Left ventricle myocardium superior (tissue), 1 donor: ENCODE results near the gene PCDHA6. TPM values are rescaled to one million over a fixed set of nuclear protein-coding genes. Genes with fewer than 3 reads are reported as not detected.
"Not testable (repeated sequence)": the region's sequence is repeated elsewhere in the genome, so short reads cannot be mapped to it uniquely, and the experiment has no call there.

Experiments used
- ATAC-seq: fragments of 200-7000 bp; cut with Tn5 transposase; one replicate; pipeline ENCODE4 v1.9.1; 2020; ENCODE audit warnings: mild to moderate bottlenecking, moderate library complexity
- DNase-seq: peaks from one replicate; pipeline ENCODE4 v3.0.0-alpha.2; 2020
- intact Hi-C: fragments of 100-400 bp; cut with micrococcal nuclease; formaldehyde crosslinking; loops from one replicate; pipeline ENCODE4 v1.11.0; 2022
- long read RNA-seq: library from polyadenylated mRNA; unstranded; transcript quantifications from one replicate; pipeline ENCODE4 v2.0.0, GENCODE V29; 2021
- total RNA-seq: library from RNA; stranded (reverse); fragmentation: NEBNext Ultra II Directional; extraction: Animal tissue kit (Norgen Biotek cat#: 25700); gene quantifications from one replicate; pipeline ENCODE4 v1.2.1, GENCODE V29; 2021
- donor health status: DM: no; HTN: yes; CAD: no; lungs with severe emphysema.

The PCDHA6 gene, protein sequence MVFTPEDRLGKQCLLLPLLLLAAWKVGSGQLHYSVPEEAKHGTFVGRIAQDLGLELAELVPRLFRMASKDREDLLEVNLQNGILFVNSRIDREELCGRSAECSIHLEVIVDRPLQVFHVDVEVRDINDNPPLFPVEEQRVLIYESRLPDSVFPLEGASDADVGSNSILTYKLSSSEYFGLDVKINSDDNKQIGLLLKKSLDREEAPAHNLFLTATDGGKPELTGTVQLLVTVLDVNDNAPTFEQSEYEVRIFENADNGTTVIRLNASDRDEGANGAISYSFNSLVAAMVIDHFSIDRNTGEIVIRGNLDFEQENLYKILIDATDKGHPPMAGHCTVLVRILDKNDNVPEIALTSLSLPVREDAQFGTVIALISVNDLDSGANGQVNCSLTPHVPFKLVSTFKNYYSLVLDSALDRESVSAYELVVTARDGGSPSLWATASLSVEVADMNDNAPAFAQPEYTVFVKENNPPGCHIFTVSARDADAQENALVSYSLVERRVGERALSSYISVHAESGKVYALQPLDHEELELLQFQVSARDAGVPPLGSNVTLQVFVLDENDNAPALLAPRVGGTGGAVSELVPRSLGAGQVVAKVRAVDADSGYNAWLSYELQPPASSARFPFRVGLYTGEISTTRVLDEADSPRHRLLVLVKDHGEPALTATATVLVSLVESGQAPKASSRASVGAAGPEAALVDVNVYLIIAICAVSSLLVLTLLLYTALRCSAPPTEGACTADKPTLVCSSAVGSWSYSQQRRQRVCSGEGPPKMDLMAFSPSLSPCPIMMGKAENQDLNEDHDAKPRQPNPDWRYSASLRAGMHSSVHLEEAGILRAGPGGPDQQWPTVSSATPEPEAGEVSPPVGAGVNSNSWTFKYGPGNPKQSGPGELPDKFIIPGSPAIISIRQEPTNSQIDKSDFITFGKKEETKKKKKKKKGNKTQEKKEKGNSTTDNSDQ
- not detected for total RNA-seq
- long read RNA-seq: 0 reads

DNA sequence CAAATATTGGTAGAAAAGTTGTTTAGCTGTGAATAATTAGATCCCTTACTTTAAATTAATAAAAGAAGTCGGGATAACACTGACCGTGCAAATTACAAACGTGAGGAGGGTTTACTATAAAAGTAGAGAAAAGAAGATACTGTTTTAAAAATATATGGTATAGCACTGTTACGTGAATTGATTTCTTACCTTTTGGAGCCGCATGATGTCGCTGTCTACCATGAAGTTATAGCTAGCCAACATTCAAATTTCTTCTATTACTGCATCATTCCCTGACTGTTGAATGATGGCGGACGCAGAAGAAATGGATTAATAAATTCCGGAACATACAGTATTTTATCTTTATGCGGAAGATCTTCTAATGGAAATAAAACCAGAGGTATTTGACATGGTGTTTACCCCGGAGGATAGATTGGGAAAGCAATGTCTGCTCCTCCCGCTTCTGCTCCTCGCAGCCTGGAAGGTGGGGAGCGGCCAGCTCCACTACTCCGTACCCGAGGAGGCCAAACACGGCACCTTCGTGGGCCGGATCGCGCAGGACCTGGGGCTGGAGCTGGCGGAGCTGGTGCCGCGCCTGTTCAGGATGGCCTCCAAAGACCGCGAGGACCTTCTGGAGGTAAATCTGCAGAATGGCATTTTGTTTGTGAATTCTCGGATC is at the start of gene PCDHA6:
TSS of gene PCDHA6 (plus strand) at position 257 of the 658 bp plus-strand sequence. CDS start at position 389, 132 bp downstream.
- ATAC-seq (no peak), DNase-seq (no peak)
- intact Hi-C loops: no loop called here

DNA sequence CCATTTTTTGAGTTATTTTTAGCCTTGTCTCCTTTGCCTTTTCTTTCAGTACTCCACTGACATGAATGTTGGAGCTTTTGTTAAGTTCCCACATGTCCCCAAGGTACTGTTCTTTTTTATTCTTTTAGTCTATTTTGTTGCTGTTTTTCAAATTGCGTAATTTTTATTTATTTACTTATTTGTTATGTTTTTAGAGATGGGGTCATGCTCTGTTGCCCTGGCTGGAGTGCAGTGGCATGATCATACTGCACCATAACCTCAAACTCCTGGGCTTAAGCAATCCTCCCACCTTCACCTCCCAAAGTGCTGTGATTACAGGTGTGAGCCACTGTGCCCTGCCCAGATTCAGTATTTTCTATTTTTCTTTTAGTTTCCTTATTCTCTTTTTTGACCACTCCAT is 47.2 kb upstream of the PCDHA6 start:
- intact Hi-C loops: no loop called here
- DNase-seq: no peak

DNA sequence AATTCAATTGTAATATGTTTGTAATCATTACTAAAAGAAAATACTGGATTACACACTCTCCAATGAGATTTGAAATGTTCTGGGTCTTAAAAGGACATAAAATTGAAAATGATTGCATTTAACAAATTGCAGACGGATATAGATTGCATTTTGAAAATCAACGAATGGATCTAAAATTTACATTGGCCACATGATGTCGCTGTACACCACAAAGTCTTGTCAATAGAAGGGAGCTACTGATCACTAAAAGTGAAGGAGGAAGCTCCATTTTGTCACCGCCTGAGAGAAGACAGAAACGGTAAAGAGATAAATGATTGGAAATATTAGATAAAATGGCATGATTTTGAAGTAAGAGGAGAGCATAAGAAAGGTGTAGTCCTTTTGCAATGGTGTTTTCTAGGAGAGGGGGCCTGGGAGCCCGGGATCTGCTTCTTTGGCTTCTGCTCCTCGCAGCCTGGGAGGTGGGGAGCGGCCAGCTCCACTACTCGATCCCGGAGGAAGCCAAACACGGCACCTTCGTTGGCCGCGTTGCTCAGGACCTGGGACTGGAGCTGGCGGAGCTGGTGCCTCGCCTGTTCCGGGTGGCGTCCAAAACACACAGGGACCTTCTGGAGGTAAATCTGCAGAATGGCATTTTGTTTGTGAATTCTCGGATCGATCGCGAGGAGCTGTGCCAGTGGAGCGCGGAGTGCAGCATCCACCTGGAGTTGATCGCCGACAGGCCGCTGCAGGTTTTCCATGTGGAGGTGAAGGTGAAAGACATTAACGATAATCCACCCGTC is 41.7 kb upstream of the PCDHA6 start, which contains the start of gene PCDHA1:
TSS of gene PCDHA1 (plus strand) at position 236 of the 782 bp plus-strand sequence.
- DNase-seq (no peak), ATAC-seq (no peak)
- intact Hi-C loops: no loop called here

More for the DNA sequence above, 47.2 kb upstream of the PCDHA6 start:
- ATAC-seq: no peak

DNA sequence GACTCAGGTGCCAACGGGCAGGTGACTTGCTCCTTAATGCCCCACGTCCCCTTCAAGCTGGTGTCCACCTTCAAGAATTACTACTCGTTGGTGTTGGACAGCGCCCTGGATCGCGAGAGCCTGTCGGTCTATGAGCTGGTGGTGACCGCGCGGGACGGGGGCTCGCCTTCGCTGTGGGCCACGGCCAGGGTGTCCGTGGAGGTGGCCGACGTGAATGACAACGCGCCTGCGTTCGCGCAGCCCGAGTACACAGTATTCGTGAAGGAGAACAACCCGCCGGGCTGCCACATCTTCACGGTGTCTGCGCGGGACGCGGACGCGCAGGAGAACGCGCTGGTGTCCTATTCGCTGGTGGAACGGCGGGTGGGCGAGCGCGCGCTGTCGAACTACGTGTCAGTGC is 40.3 kb upstream of the PCDHA6 start:
- intact Hi-C loops, ATAC-seq, DNase-seq: not testable (repeated sequence)

DNA sequence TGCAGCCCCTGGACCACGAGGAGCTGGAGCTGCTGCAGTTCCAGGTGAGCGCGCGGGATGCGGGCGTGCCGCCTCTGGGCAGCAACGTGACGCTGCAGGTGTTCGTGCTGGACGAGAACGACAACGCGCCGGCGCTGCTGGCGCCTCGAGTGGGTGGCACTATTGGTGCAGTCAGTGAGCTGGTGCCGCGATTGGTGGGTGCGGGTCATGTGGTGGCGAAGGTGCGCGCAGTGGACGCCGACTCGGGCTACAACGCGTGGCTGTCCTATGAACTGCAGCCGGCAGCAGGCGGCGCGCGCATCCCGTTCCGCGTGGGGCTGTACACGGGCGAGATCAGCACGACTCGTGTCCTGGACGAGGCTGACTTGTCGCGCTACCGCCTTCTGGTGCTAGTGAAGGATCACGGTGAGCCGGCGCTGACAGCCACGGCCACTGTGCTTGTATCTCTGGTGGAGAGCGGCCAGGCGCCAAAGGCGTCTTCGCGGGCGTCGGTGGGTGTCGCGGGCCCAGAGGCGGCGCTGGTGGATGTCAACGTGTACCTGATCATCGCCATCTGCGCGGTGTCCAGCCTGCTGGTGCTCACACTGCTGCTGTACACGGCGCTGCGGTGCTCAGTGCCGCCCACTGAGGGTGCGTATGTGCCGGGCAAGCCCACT is 39.8 kb upstream of the PCDHA6 start:
- DNase-seq, ATAC-seq, intact Hi-C loops: not testable (repeated sequence)

DNA sequence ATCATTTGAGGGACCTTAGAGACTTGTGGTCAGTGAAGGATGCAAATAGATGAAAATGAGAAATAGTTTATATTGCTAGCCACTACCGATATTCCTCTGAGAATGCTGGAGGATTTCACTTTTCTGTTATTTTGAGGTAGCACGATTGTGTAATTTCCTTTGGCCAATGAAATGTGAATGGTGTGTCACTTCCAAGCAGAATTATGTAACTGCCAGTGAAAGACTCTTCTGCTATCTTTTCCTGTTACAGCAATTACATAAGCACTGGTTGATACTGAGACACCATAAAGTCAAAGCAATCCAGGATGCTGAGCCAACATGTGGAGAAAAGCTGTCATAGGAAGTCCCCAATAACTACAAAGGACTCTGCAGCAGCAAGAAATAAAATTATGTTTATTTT is 36.7 kb upstream of the PCDHA6 start:
- intact Hi-C loops: no loop called here
- ATAC-seq (no peak), DNase-seq (no peak)

DNA sequence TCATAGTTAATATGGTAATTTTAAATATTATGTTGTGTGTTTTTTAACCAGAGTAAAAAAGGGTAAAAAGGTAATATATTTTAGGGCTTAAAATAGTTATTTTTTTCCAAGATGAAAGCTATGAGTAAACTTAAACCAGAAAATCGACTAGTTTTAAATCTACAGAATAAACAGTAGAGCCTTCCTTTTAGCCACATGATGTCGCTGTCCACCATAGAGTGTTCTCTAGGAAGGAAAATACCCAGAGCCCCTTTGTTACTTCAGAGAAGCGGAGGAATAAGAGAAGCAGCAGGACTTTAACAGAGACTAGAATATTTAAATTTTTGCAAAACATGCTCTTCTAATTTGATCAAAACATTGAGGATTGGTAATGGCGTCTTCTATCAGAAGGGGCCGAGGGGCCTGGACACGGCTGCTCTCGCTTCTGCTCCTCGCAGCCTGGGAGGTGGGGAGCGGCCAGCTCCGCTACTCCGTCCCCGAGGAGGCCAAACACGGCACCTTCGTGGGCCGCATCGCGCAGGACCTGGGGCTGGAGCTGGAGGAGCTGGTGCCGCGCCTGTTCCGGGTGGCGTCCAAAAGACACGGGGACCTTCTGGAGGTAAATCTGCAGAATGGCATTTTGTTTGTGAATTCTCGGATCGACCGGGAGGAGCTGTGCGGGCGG is 33.0 kb upstream of the PCDHA6 start, which contains the start of gene PCDHA2:
TSS of gene PCDHA2 (plus strand) at position 258 of the 664 bp plus-strand sequence.
- ATAC-seq (no peak), DNase-seq (no peak)
- intact Hi-C loops: no loop called here

DNA sequence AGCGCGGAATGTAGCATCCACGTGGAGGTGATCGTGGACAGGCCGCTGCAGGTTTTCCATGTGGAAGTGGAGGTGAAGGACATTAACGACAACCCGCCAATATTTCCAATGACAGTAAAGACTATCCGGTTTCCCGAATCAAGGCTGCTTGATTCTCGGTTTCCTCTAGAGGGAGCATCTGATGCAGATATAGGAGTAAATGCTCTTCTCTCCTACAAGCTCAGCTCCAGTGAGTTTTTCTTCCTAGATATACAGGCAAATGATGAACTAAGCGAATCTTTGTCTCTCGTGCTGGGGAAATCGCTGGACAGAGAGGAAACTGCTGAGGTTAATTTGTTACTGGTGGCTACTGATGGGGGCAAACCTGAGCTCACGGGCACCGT is 32.5 kb upstream of the PCDHA6 start:
- ATAC-seq (no peak), DNase-seq (no peak)
- intact Hi-C loops: no loop called here

DNA sequence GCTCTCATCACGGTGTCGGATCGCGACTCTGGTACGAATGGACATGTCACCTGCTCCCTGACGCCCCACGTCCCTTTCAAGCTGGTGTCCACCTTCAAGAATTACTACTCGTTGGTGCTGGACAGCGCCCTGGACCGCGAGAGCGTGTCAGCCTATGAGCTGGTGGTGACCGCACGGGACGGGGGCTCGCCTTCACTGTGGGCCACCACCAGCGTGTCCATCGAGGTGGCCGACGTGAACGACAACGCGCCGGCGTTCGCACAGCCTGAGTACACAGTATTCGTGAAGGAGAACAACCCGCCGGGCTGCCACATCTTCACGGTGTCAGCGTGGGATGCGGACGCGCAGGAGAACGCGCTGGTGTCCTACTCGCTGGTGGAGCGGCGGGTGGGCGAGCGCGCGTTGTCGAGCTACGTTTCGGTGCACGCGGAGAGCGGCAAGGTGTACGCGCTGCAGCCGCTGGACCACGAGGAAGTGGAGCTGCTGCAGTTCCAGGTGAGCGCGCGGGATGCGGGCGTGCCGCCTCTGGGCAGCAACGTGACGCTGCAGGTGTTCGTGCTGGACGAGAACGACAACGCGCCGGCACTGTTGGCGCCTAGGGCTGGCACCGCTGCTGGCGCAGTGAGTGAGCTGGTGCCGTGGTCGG is 31.6 kb upstream of the PCDHA6 start:
- ATAC-seq: not testable (repeated sequence)

DNA sequence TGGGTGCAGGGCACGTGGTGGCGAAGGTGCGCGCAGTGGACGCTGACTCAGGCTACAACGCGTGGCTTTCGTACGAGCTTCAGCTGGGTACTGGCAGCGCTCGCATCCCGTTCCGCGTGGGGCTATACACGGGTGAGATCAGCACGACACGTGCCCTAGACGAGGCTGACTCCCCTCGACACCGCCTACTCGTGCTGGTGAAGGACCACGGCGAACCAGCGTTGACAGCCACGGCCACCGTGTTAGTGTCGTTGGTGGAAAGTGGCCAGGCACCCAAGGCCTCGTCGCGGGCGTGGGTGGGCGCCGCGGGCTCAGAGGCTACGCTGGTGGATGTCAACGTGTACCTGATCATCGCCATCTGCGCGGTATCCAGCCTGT is 31.1 kb upstream of the PCDHA6 start:
- no peak for DNase-seq
- intact Hi-C loops: no loop called here
- no peak for ATAC-seq

More for the DNA sequence above, 31.6 kb upstream of the PCDHA6 start:
- intact Hi-C loops, DNase-seq: not testable (repeated sequence)

DNA sequence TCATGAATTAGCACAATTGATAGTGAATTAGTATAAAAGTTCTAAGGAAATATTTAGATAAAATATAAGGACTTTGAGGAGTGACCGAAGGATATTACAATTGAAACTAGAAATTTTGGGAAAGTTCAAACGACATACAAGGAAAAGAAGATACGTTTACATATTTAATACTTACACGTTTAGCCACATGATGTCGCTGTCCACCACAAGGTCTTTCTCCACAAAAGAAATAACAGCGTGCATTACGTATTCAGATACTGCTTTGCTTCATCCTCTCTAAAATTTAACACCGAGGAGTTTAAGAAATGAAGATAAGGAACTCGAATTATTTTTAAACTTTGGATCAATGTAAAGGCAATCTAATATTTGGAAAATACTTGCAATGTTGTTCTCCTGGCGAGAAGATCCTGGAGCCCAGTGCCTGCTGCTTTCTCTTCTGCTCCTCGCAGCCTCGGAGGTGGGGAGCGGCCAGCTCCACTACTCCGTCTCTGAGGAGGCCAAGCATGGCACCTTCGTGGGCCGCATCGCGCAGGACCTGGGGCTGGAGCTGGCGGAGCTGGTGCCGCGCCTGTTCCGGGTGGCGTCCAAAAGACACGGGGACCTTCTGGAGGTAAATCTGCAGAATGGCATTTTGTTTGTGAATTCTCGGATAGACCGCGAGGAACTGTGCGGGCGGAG is 26.8 kb upstream of the PCDHA6 start, which contains the start of gene PCDHA3:
TSS of gene PCDHA3 (plus strand) at position 242 of the 678 bp plus-strand sequence.
- no peak for ATAC-seq
- intact Hi-C loops: no loop called here

DNA sequence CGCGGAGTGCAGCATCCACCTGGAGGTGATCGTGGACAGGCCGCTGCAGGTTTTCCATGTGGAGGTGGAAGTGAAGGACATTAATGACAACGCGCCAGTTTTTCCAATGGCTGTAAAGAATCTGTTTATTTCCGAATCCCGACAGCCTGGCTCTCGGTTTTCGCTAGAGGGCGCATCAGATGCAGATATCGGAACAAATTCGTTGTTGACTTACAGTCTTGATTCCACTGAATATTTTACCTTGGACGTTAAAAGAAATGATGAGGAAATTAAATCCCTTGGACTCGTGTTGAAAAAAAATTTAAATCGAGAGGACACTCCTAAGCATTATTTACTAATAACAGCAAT is 26.3 kb upstream of the PCDHA6 start:
- ATAC-seq: no peak
- no peak for DNase-seq
- intact Hi-C loops: no loop called here

More for the DNA sequence above, 26.8 kb upstream of the PCDHA6 start, which contains the start of gene PCDHA3:
- DNase-seq: no peak

DNA sequence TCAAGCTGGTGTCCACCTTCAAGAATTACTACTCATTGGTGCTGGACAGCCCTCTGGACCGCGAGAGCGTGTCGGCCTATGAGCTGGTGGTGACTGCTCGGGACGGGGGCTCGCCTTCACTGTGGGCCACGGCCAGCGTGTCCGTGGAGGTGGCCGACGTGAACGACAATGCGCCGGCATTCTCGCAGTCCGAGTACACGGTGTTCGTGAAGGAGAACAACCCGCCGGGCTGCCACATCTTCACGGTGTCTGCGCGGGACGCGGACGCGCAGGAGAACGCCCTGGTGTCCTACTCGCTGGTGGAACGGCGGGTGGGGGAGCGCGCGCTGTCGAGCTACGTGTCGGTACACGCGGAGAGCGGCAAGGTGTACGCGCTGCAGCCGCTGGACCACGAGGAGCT is 25.4 kb upstream of the PCDHA6 start:
- DNase-seq, ATAC-seq, intact Hi-C loops: not testable (repeated sequence)

DNA sequence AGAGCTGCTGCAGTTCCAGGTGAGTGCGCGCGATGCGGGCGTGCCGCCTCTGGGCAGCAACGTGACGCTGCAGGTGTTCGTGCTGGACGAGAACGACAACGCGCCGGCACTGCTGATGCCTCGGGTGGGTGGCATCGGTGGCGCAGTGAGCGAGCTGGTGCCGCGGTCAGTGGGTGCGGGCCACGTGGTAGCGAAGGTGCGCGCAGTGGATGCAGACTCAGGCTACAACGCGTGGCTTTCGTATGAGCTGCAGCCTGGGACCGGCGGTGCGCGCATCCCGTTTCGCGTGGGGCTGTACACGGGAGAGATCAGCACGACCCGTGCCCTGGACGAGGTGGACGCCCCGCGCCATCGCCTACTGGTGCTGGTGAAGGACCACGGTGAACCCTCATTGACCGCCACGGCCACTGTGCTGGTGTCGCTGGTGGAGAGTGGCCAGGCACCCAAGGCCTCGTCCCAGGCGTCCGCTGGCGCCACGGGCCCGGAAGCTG is 24.9 kb upstream of the PCDHA6 start:
- intact Hi-C loops: no loop called here

DNA sequence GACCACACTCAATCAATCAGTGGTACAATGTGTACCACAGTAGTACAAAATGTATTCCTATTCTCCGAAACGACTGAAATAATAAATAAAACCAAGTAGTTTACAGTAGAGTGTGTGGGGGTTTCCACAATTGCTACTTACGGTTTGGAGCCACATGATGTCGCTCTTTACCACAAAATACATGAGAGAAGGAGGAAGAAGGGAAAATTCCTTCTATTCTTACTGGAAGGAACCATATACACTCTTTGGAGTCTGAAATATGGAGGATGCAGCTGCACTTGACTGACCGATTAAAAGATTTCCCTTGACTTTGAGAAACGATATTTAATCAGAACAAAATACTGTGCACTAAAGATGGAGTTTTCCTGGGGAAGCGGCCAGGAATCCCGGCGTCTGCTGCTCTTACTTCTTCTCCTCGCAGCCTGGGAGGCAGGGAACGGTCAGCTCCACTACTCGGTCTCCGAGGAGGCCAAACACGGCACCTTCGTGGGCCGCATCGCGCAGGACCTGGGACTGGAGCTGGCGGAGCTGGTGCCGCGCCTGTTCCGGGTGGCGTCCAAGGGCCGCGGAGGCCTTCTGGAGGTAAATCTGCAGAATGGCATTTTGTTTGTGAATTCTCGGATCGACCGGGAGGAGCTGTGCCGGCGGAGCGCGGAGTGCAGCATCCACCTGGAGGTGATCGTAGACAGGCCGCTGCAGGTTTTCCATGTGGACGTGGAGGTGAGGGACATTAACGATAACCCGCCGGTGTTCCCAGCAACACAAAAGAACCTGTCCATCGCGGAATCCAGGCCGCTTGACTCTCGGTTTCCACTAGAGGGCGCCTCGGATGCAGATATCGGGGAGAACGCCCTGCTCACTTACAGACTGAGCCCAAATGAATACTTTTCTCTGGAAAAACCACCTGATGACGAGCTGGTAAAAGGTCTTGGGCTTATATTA is 20.7 kb upstream of the PCDHA6 start, which contains the start of gene PCDHA4:
TSS of gene PCDHA4 (plus strand) at position 235 of the 942 bp plus-strand sequence.
- ATAC-seq (peak; percentile 42), DNase-seq (peak; percentile 37)
- intact Hi-C loops: no loop called here

More for the DNA sequence above, 24.9 kb upstream of the PCDHA6 start:
- DNase-seq: no peak
- ATAC-seq: no peak
